ENCODE data around the gene CHI3L2. TPM values are rescaled to one million over a fixed set of nuclear protein-coding genes. Genes with fewer than 3 reads are reported as not detected.
A peak's percentile ranks its signal among the peaks of the same experiment; 100 is the strongest.

Gene CHI3L2
- total RNA-seq, 1 donor from 2014 or later: not detected

DNA sequence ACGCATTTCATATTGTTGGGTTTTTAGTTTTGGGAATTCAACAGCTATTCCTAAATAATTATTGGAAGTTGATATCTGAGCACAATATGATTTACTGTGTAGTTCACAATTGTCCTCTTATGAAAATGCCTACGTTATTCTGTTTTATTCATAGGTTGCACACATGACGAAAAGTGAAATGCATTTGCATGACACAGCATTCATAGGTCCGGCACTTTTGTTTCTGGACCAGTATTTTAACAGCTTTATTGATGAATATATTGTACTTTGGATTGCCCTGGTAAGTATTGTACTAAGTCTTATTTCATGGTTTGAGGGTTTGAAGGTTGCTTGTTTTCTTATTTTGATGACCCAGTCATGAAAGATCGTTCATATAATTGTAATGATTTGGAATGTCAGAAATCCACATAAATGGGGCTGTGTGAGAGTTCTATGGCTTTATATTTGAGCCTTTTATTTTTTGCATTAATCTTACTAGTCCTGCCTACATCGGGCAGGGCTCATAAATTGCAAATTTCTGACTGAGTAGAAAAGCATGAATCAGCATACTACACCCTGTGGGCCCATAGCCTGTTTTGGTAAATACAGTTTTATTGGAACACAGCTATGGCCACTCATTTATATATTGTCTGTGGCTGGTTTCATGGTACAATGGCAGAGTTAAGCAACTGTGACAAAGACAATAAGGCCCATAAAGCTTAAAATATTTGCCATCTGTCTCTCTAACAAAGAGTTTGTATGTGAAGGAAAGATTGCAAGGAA is 44.0 kb upstream of the CHI3L2 start:
- H2AFZ ChIP-seq (ENCODE audit: low read depth, low read length): no peak overlapping the region
- no peaks in the 10 kb centered on the region for H3K4me1 ChIP-seq (ENCODE audit: insufficient read depth, low read length)
- H3K36me3 Mint-ChIP-seq (ENCODE audit: low read depth, unreplicated experiment): peaks cover 14% of the 10 kb centered on the region
- H3K4me3 ChIP-seq (ENCODE audit: insufficient read depth, low read depth, low read length): no peak overlapping the region
- no peak overlapping the region for H3K9ac ChIP-seq (ENCODE audit: low read length)
- no peaks in the 10 kb centered on the region for H3K9me3 Mint-ChIP-seq (ENCODE audit: unreplicated experiment)
- DNase-seq (ENCODE audit: low read depth) (no peak), FAIRE-seq (no peak)
- no peak overlapping the region for H3K27ac ChIP-seq (ENCODE audit: low read depth, low read length)
- no peak overlapping the region for H3K4me3 Mint-ChIP-seq (ENCODE audit: unreplicated experiment)
- H3K27ac Mint-ChIP-seq (ENCODE audit: unreplicated experiment): no peak overlapping the region
- no peak for TF ChIP-seq EZH2 (IDR thresholded peaks at IDR 0.05; ENCODE audit: insufficient read depth, low read length)
- TF ChIP-seq, protein P1, sequence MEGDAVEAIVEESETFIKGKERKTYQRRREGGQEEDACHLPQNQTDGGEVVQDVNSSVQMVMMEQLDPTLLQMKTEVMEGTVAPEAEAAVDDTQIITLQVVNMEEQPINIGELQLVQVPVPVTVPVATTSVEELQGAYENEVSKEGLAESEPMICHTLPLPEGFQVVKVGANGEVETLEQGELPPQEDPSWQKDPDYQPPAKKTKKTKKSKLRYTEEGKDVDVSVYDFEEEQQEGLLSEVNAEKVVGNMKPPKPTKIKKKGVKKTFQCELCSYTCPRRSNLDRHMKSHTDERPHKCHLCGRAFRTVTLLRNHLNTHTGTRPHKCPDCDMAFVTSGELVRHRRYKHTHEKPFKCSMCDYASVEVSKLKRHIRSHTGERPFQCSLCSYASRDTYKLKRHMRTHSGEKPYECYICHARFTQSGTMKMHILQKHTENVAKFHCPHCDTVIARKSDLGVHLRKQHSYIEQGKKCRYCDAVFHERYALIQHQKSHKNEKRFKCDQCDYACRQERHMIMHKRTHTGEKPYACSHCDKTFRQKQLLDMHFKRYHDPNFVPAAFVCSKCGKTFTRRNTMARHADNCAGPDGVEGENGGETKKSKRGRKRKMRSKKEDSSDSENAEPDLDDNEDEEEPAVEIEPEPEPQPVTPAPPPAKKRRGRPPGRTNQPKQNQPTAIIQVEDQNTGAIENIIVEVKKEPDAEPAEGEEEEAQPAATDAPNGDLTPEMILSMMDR (IDR thresholded peaks at IDR 0.05; ENCODE audit: insufficient read depth, low read depth, low read length): no peak
- no peaks in the 10 kb centered on the region for H3K4me1 Mint-ChIP-seq (ENCODE audit: low read depth, unreplicated experiment)
- H3K4me2 ChIP-seq (ENCODE audit: low read length): no peak overlapping the region
- H3K79me2 ChIP-seq (ENCODE audit: insufficient read depth, low read length): no peaks in the 10 kb centered on the region
- no peaks in the 10 kb centered on the region for H3K9me3 ChIP-seq (ENCODE audit: insufficient read depth, low read depth, low read length)
- peaks cover 11% of the 10 kb centered on the region for H3K36me3 ChIP-seq (ENCODE audit: insufficient read depth, low read length)
- H4K20me1 ChIP-seq (ENCODE audit: insufficient read depth, low read length): no peaks in the 10 kb centered on the region
- no peaks in the 10 kb centered on the region for H3K27me3 ChIP-seq (ENCODE audit: insufficient read depth, low read length)
- H3K27me3 Mint-ChIP-seq (ENCODE audit: low read depth, unreplicated experiment): no peaks in the 10 kb centered on the region

DNA sequence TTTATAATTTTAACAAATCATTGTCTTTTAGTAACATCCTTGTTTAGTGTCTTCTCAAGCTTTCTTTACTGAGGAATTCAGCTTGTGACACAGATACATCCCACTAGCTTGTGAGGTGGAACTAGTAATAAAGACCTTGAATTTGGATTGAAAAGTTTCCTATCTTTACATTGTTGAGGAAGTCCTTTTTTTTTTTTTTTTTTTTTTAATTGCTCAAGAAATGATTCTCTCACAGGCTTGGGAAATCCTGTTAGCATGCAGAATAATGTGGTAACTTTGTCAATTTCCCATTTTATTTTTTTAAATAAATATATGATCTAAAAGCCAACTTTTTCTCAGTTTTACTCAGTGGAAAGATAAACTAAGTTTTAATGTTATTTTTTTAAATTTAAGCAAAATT is 42.9 kb upstream of the CHI3L2 start:
- Mint-ChIP-seq H3K27ac (ENCODE audit: unreplicated experiment) (no peak overlapping the region), H3K4me3 (ENCODE audit: unreplicated experiment) (no peak overlapping the region), H3K36me3 (ENCODE audit: low read depth, unreplicated experiment) (peaks cover 21% of the 10 kb centered on the region), H3K9me3 (ENCODE audit: unreplicated experiment) (no peaks in the 10 kb centered on the region), H3K27me3 (ENCODE audit: low read depth, unreplicated experiment) (no peaks in the 10 kb centered on the region), H3K4me1 (ENCODE audit: low read depth, unreplicated experiment) (no peaks in the 10 kb centered on the region)
- Histone ChIP-seq H3K36me3 (ENCODE audit: insufficient read depth, low read length) (peaks cover 11% of the 10 kb centered on the region), H2AFZ (ENCODE audit: low read depth, low read length) (no peak overlapping the region), H3K4me1 (ENCODE audit: insufficient read depth, low read length) (no peaks in the 10 kb centered on the region), H4K20me1 (ENCODE audit: insufficient read depth, low read length) (no peaks in the 10 kb centered on the region), H3K9ac (ENCODE audit: low read length) (no peak overlapping the region), H3K4me2 (ENCODE audit: low read length) (no peak overlapping the region), H3K27ac (ENCODE audit: low read depth, low read length) (no peak overlapping the region), H3K9me3 (ENCODE audit: insufficient read depth, low read depth, low read length) (no peaks in the 10 kb centered on the region), H3K79me2 (ENCODE audit: insufficient read depth, low read length) (no peaks in the 10 kb centered on the region), H3K4me3 (ENCODE audit: insufficient read depth, low read depth, low read length) (no peak overlapping the region), H3K27me3 (ENCODE audit: insufficient read depth, low read length) (no peaks in the 10 kb centered on the region)
- FAIRE-seq (no peak), DNase-seq (ENCODE audit: low read depth) (no peak)
- TF ChIP-seq, protein P1 (IDR thresholded peaks at IDR 0.05; ENCODE audit: insufficient read depth, low read depth, low read length): no peak
- TF ChIP-seq EZH2 (IDR thresholded peaks at IDR 0.05; ENCODE audit: insufficient read depth, low read length): no peak

DNA sequence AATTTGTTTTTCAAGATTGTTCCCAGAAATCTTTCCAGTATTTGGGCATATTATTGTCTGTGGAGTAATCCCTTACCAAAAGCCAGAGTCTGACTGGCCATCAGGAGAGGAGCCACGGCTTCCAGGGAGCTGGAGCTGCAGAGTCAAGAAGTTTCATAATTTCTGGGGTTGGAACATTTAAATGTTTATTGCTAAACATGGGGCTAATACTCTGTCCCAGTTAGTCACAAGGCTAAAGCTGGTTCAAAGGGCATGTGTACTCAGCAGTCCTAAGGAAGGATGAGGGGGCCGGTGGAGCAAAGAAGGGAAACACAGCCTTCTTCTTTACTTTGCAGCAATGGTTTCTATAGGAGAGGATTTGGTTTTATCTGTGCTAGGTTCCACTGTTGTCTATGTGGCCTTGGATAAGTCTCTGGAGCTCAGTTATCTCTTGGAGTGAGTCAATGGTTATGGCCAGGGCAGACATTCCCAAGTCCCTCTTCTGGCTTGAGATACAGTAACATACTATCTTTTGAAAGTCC is 36.5 kb upstream of the CHI3L2 start:
- Histone ChIP-seq H2AFZ (ENCODE audit: low read depth, low read length) (no peak overlapping the region), H3K4me2 (ENCODE audit: low read length) (peak overlapping the region; percentile 6)
- H3K4me1 Mint-ChIP-seq (ENCODE audit: low read depth, unreplicated experiment): peaks cover 37% of the 10 kb centered on the region

More for the DNA sequence above, 36.5 kb upstream of the CHI3L2 start:
- peak overlapping the region; percentile 40 for H3K27ac ChIP-seq (ENCODE audit: low read depth, low read length)
- H3K9ac ChIP-seq (ENCODE audit: low read length): no peak overlapping the region
- H3K27me3 ChIP-seq (ENCODE audit: insufficient read depth, low read length): no peaks in the 10 kb centered on the region
- no peak overlapping the region for H3K4me3 ChIP-seq (ENCODE audit: insufficient read depth, low read depth, low read length)
- H3K9me3 Mint-ChIP-seq (ENCODE audit: unreplicated experiment): peaks cover 2% of the 10 kb centered on the region
- H3K27ac Mint-ChIP-seq (ENCODE audit: unreplicated experiment): peak overlapping the region; percentile 23
- H3K4me3 Mint-ChIP-seq (ENCODE audit: unreplicated experiment): no peak overlapping the region
- H3K4me1 ChIP-seq (ENCODE audit: insufficient read depth, low read length): peaks cover 21% of the 10 kb centered on the region
- no peak for FAIRE-seq
- DNase-seq (ENCODE audit: low read depth): peak; percentile 26
- H3K9me3 ChIP-seq (ENCODE audit: insufficient read depth, low read depth, low read length): no peaks in the 10 kb centered on the region
- H4K20me1 ChIP-seq (ENCODE audit: insufficient read depth, low read length): no peaks in the 10 kb centered on the region
- peaks cover 2% of the 10 kb centered on the region for H3K36me3 ChIP-seq (ENCODE audit: insufficient read depth, low read length)
- peaks cover 24% of the 10 kb centered on the region for H3K36me3 Mint-ChIP-seq (ENCODE audit: low read depth, unreplicated experiment)
- no peaks in the 10 kb centered on the region for H3K27me3 Mint-ChIP-seq (ENCODE audit: low read depth, unreplicated experiment)
- no peak for TF ChIP-seq EZH2 (IDR thresholded peaks at IDR 0.05; ENCODE audit: insufficient read depth, low read length)
- TF ChIP-seq, protein P1 (IDR thresholded peaks at IDR 0.05; ENCODE audit: insufficient read depth, low read depth, low read length): no peak
- H3K79me2 ChIP-seq (ENCODE audit: insufficient read depth, low read length): no peaks in the 10 kb centered on the region

Measured in astrocyte (in vitro differentiated cells and primary cell).